GM21381 (cell line): ENCODE data around the gene RUNX2.

Source experiments
- ATAC-seq: cut with Tn5 transposase; IDR thresholded peaks from one replicate; pipeline ENCODE4 v1.9.1; 2021; ENCODE audit warnings: mild to moderate bottlenecking, moderate library complexity; ENCODE audit not compliant: unreplicated experiment

Gene RUNX2

GRCh38 chr6:45688180-45688579, 360.1 kb downstream of the RUNX2 start:
- ATAC-seq = no peak

GRCh38 chr6:45689926-45690615, 361.9 kb downstream of the RUNX2 start:
- no peak for ATAC-seq

GRCh38 chr6:45690846-45691245, 362.7 kb downstream of the RUNX2 start:
- no peak for ATAC-seq

- no peak for ATAC-seq
Observed at GRCh38 chr6:45691426-45691825, 363.3 kb downstream of the RUNX2 start.

GRCh38 chr6:45692021-45692420, 363.9 kb downstream of the RUNX2 start:
- no peak for ATAC-seq

- no peak for ATAC-seq
Observed at GRCh38 chr6:45696738-45697137, 368.6 kb downstream of the RUNX2 start.

GRCh38 chr6:45697605-45698004, 369.5 kb downstream of the RUNX2 start:
- ATAC-seq = peak; percentile 68

- no peak for ATAC-seq
Observed at GRCh38 chr6:45698046-45698445, 369.9 kb downstream of the RUNX2 start.

GRCh38 chr6:45699663-45700062, 371.5 kb downstream of the RUNX2 start:
- no peak for ATAC-seq

- no peak for ATAC-seq
Observed at GRCh38 chr6:45702849-45703739, 375.0 kb downstream of the RUNX2 start.

GRCh38 chr6:45704056-45704800, 376.1 kb downstream of the RUNX2 start:
- ATAC-seq = no peak

- ATAC-seq = no peak
Observed at GRCh38 chr6:45705137-45705855, 377.2 kb downstream of the RUNX2 start.

GRCh38 chr6:45706319-45706718, 378.2 kb downstream of the RUNX2 start:
- ATAC-seq = peak; percentile 33

- ATAC-seq = no peak
Observed at GRCh38 chr6:45707176-45707575, 379.0 kb downstream of the RUNX2 start.

GRCh38 chr6:45709781-45710220, 381.7 kb downstream of the RUNX2 start:
- ATAC-seq = peak; percentile 57

- ATAC-seq = peak; percentile 63
Observed at GRCh38 chr6:45710304-45710821, 382.2 kb downstream of the RUNX2 start.

GRCh38 chr6:45712076-45712475, 383.9 kb downstream of the RUNX2 start:
- no peak for ATAC-seq

- no peak for ATAC-seq
Observed at GRCh38 chr6:45712786-45713185, 384.7 kb downstream of the RUNX2 start.
